Measurements from ENCODE around the gene MGAT1.

The MGAT1 gene

DNA sequence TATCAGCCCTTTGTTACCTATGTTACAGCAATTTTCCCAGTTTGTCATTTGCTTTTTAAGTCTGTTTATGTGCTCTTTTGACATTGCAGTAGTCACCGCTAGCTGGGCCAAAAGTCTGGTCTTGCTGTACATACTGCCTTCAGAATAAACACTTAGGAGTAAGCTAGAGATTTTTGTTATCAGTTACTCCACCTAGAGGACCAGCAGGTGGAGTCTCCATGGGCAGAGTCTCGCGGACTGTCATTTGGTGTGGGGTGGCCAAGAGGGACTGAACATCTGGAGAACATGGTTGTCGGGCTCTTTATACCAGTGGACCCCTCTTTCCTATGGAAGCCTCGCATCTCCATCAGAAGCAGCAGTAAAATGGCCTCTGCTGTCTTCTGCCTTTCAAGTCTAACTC, 10.8 kb upstream of the MGAT1 start:
- Histone ChIP-seq H2AK5ac (ENCODE audit: low read length) (no peak overlapping the region), H4K12ac (ENCODE audit: low read depth, low read length) (no peak overlapping the region), H3K79me2 (ENCODE audit: control insufficient read depth, insufficient read depth, low read length, poor library complexity) (peaks cover 10% of the 10 kb centered on the region), H3K4me3 (ENCODE audit: low read depth, low read length) (no peak overlapping the region), H3K23ac (ENCODE audit: low read length) (no peak overlapping the region), H4K8ac (ENCODE audit: low read depth, low read length) (no peak overlapping the region), H3K27me3 (ENCODE audit: insufficient read depth, low read length) (no peaks in the 10 kb centered on the region), H3K79me1 (ENCODE audit: low read length) (peaks cover 22% of the 10 kb centered on the region), H2AFZ (ENCODE audit: insufficient read depth, low read length, poor library complexity) (no peak overlapping the region), H3K4me2 (ENCODE audit: low read length) (no peak overlapping the region), H3K4me1 (ENCODE audit: control insufficient read depth in 1 of 2, insufficient read depth in 2 of 2, low read length in 2 of 2) (peaks cover 13 to 18% of the 10 kb centered on the region in 2 experiments), H2BK12ac (ENCODE audit: low read length) (peak overlapping the region; percentile 56), H3K27ac (ENCODE audit: low read depth, low read length) (no peak overlapping the region), H3K18ac (ENCODE audit: low read length) (no peak overlapping the region), H2BK5ac (ENCODE audit: low read depth, low read length, poor library complexity) (no peak overlapping the region), H2BK120ac (ENCODE audit: insufficient read depth, low read length, poor library complexity) (peak overlapping the region; percentile 20), H3K9me3 (ENCODE audit: insufficient read depth, low read depth, low read length) (no peaks in the 10 kb centered on the region), H3K9ac (ENCODE audit: low read length) (no peak overlapping the region), H4K91ac (ENCODE audit: low read depth, low read length) (no peak overlapping the region), H3K36me3 (ENCODE audit: control insufficient read depth in 1 of 2, insufficient read depth in 2 of 2, low read length in 2 of 2) (no peaks in the 10 kb centered on the region), H3K14ac (ENCODE audit: low read length) (no peak overlapping the region), H3K4ac (ENCODE audit: low read depth, low read length) (no peak overlapping the region)
- WGBS (ENCODE audit: extremely low coverage, insufficient coverage, insufficient read length), result no CpG with 5 or more reads among the region's 5 CpGs
- no peak for DNase-seq

DNA sequence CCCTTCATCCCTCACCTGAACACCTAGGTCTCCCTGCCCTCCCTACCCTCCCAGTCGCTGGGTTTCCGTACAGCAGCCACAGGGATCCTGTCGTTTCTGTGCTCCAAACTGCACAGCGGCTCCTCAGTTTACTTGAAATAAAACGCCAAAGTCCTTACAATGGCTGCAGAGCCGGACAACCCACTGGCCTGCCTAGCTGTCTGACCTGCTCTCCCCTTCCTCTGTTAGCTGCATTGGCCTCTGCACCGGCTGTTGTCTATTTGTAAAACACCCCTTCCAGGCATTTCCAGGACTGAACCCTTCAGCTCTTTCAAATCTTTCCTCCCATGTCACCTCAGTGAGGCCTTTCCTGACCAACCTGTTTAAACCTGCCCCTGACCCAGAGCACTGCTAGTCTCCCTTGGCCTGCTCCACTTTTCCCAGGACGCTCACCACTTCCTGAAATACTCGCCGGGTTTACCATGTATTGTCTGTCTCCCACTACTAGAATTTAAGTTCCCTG, 9.1 kb upstream of the MGAT1 start:
- peak overlapping the region; percentile 38 for H3K4me2 ChIP-seq (ENCODE audit: low read length)
- WGBS (ENCODE audit: extremely low coverage, insufficient coverage, insufficient read length), result no CpG with 5 or more reads among the region's 10 CpGs
- no peak overlapping the region for H3K23ac ChIP-seq (ENCODE audit: low read length)
- H2AK5ac ChIP-seq (ENCODE audit: low read length), result peak overlapping the region; percentile 88
- peaks cover 10% of the 10 kb centered on the region for H3K79me2 ChIP-seq (ENCODE audit: control insufficient read depth, insufficient read depth, low read length, poor library complexity)
- peaks cover 0 to 2% of the 10 kb centered on the region in 2 experiments for H3K36me3 ChIP-seq (ENCODE audit: control insufficient read depth in 1 of 2, insufficient read depth in 2 of 2, low read length in 2 of 2)
- peak overlapping the region; percentile 64 for H2BK120ac ChIP-seq (ENCODE audit: insufficient read depth, low read length, poor library complexity)
- peak overlapping the region; percentile 91 for H2BK12ac ChIP-seq (ENCODE audit: low read length)
- peak overlapping the region; percentile 79 for H4K91ac ChIP-seq (ENCODE audit: low read depth, low read length)
- H3K4ac ChIP-seq (ENCODE audit: low read depth, low read length), result peak overlapping the region; percentile 22
- H3K14ac ChIP-seq (ENCODE audit: low read length), result peak overlapping the region; percentile 77
- DNase-seq, result peak in 1 of 2 donors; percentile 56
- H2AFZ ChIP-seq (ENCODE audit: insufficient read depth, low read length, poor library complexity), result peak overlapping the region; percentile 66
- peaks cover 15 to 23% of the 10 kb centered on the region in 2 experiments for H3K4me1 ChIP-seq (ENCODE audit: control insufficient read depth in 1 of 2, insufficient read depth in 2 of 2, low read length in 2 of 2)
- peak overlapping the region; percentile 84 for H4K8ac ChIP-seq (ENCODE audit: low read depth, low read length)
- H3K18ac ChIP-seq (ENCODE audit: low read length), result peak overlapping the region; percentile 67
- H3K27ac ChIP-seq (ENCODE audit: low read depth, low read length), result peak overlapping the region; percentile 79
- H2BK5ac ChIP-seq (ENCODE audit: low read depth, low read length, poor library complexity), result peak overlapping the region; percentile 63
- H3K9me3 ChIP-seq (ENCODE audit: insufficient read depth, low read depth, low read length), result no peaks in the 10 kb centered on the region
- H3K4me3 ChIP-seq (ENCODE audit: low read depth, low read length), result no peak overlapping the region
- H3K79me1 ChIP-seq (ENCODE audit: low read length), result peaks cover 20% of the 10 kb centered on the region
- H4K12ac ChIP-seq (ENCODE audit: low read depth, low read length), result peak overlapping the region; percentile 63
- no peaks in the 10 kb centered on the region for H3K27me3 ChIP-seq (ENCODE audit: insufficient read depth, low read length)
- H3K9ac ChIP-seq (ENCODE audit: low read length), result no peak overlapping the region

DNA sequence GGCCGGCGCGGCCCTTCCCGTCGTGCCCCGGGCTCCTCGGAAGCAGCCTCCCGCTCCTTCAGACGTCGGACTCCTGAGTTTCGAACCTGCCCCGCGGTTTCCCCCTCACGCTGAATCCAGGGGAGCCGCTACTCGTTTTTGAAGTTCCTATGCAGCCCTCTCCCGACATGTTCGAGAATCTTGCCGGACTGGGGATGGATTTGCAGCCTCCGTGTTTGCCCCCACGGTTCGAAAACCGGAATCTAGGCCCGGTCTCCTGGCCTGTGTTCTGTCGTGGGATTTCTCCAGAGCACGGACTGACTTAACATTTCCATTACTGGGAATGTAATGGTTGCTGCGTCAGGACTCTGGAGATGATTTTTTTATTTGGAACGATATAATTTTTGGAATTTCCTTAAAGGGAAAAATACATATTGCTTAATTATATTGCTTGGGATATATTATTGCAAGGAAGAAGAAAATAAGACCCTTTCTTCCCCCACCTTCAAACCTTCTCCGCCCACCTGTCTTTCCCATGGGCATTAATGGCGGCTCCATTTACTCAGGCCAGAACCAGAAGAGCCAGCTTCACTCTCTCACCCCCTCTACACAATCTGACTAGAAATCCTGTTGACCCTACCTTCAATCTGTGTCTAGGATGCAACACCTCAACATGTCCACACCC, 8.5 kb upstream of the MGAT1 start:
- peak overlapping the region; percentile 95 for H4K12ac ChIP-seq (ENCODE audit: low read depth, low read length)
- H3K79me2 ChIP-seq (ENCODE audit: control insufficient read depth, insufficient read depth, low read length, poor library complexity), result peaks cover 10% of the 10 kb centered on the region
- H3K79me1 ChIP-seq (ENCODE audit: low read length), result peaks cover 17% of the 10 kb centered on the region
- peak overlapping the region; percentile 81 for H2BK5ac ChIP-seq (ENCODE audit: low read depth, low read length, poor library complexity)
- H3K27ac ChIP-seq (ENCODE audit: low read depth, low read length), result peak overlapping the region; percentile 79
- H3K27me3 ChIP-seq (ENCODE audit: insufficient read depth, low read length), result no peaks in the 10 kb centered on the region
- peak overlapping the region; percentile 90 for H3K14ac ChIP-seq (ENCODE audit: low read length)
- H3K36me3 ChIP-seq (ENCODE audit: control insufficient read depth in 1 of 2, insufficient read depth in 2 of 2, low read length in 2 of 2), result peaks cover 0 to 7% of the 10 kb centered on the region in 2 experiments
- H2AFZ ChIP-seq (ENCODE audit: insufficient read depth, low read length, poor library complexity), result peak overlapping the region; percentile 89
- H3K18ac ChIP-seq (ENCODE audit: low read length), result peak overlapping the region; percentile 90
- H3K4me2 ChIP-seq (ENCODE audit: low read length), result peak overlapping the region; percentile 69
- DNase-seq, result no peak
- H3K4me1 ChIP-seq (ENCODE audit: control insufficient read depth in 1 of 2, insufficient read depth in 2 of 2, low read length in 2 of 2), result peaks cover 12 to 24% of the 10 kb centered on the region in 2 experiments
- H2BK120ac ChIP-seq (ENCODE audit: insufficient read depth, low read length, poor library complexity), result peak overlapping the region; percentile 76
- peak overlapping the region; percentile 94 for H4K91ac ChIP-seq (ENCODE audit: low read depth, low read length)
- peak overlapping the region; percentile 55 for H3K9ac ChIP-seq (ENCODE audit: low read length)
- peak overlapping the region; percentile 91 for H2BK12ac ChIP-seq (ENCODE audit: low read length)
- peak overlapping the region; percentile 41 for H3K4ac ChIP-seq (ENCODE audit: low read depth, low read length)
- H3K9me3 ChIP-seq (ENCODE audit: insufficient read depth, low read depth, low read length), result no peaks in the 10 kb centered on the region
- H4K8ac ChIP-seq (ENCODE audit: low read depth, low read length), result peak overlapping the region; percentile 93
- H3K4me3 ChIP-seq (ENCODE audit: low read depth, low read length), result peak overlapping the region; percentile 96
- no CpG with 5 or more reads among the region's 30 CpGs for WGBS (ENCODE audit: extremely low coverage, insufficient coverage, insufficient read length)
- no peak overlapping the region for H3K23ac ChIP-seq (ENCODE audit: low read length)
- H2AK5ac ChIP-seq (ENCODE audit: low read length), result peak overlapping the region; percentile 88

DNA sequence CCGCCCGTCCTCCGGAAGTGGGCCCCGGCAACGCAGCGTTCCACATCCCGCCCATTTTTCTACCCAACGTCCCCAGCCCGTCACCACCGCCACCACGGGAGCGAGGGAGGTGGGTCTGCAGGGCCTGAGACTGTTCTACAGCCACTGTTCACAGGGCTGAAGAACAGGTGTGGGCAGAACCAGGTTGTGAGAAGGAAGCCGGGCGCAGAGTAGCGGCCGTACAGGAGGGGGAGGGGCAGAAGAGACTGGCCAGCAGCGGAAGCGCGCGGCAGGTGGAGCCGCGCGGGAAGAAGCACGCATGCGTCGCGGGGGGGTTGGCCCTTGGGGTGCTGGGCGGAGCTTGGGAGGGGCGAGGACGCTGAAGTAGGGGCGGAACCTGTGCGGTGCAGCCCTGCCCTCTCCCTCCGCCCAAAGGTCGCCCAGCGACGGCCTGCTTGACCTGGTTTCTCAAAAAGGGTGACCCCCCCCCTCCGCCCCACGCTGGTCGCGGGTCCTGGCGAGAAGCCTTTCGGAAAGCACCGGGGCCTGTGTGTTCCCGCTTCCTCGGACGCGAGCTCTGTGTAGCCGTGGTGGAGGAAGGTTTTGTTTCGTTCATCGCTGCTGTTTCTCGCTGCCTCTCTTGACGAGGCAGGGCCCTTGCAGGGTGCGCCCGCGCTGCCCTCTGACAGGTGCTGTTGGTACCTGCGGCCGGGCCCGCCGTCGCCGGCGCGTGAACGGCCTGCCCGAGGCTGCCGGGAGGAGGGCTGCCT, 7.8 kb upstream of the MGAT1 start:
- peak overlapping the region; percentile 99 for H4K12ac ChIP-seq (ENCODE audit: low read depth, low read length)
- peaks cover 12 to 24% of the 10 kb centered on the region in 2 experiments for H3K4me1 ChIP-seq (ENCODE audit: control insufficient read depth in 1 of 2, insufficient read depth in 2 of 2, low read length in 2 of 2)
- H3K4me2 ChIP-seq (ENCODE audit: low read length), result peak overlapping the region; percentile 69
- peak; percentile 96 to 97 for DNase-seq
- peak overlapping the region; percentile 99 for H3K27ac ChIP-seq (ENCODE audit: low read depth, low read length)
- H3K9ac ChIP-seq (ENCODE audit: low read length), result peak overlapping the region; percentile 94
- peak overlapping the region; percentile 96 for H3K4me3 ChIP-seq (ENCODE audit: low read depth, low read length)
- peak overlapping the region; percentile 96 for H3K14ac ChIP-seq (ENCODE audit: low read length)
- no peaks in the 10 kb centered on the region for H3K9me3 ChIP-seq (ENCODE audit: insufficient read depth, low read depth, low read length)
- peaks cover 17% of the 10 kb centered on the region for H3K79me1 ChIP-seq (ENCODE audit: low read length)
- no peak overlapping the region for H3K23ac ChIP-seq (ENCODE audit: low read length)
- peak overlapping the region; percentile 98 for H4K91ac ChIP-seq (ENCODE audit: low read depth, low read length)
- peak overlapping the region; percentile 98 for H2BK5ac ChIP-seq (ENCODE audit: low read depth, low read length, poor library complexity)
- H2AFZ ChIP-seq (ENCODE audit: insufficient read depth, low read length, poor library complexity), result peak overlapping the region; percentile 95
- peak overlapping the region; percentile 88 for H2BK120ac ChIP-seq (ENCODE audit: insufficient read depth, low read length, poor library complexity)
- peaks cover 0 to 7% of the 10 kb centered on the region in 2 experiments for H3K36me3 ChIP-seq (ENCODE audit: control insufficient read depth in 1 of 2, insufficient read depth in 2 of 2, low read length in 2 of 2)
- peak overlapping the region; percentile 51 for H2AK5ac ChIP-seq (ENCODE audit: low read length)
- H2BK12ac ChIP-seq (ENCODE audit: low read length), result peak overlapping the region; percentile 37
- peak overlapping the region; percentile 93 for H3K4ac ChIP-seq (ENCODE audit: low read depth, low read length)
- WGBS (ENCODE audit: extremely low coverage, insufficient coverage, insufficient read length), result no CpG with 5 or more reads among the region's 66 CpGs
- peaks cover 10% of the 10 kb centered on the region for H3K79me2 ChIP-seq (ENCODE audit: control insufficient read depth, insufficient read depth, low read length, poor library complexity)
- no peaks in the 10 kb centered on the region for H3K27me3 ChIP-seq (ENCODE audit: insufficient read depth, low read length)
- peak overlapping the region; percentile 100 for H3K18ac ChIP-seq (ENCODE audit: low read length)
- H4K8ac ChIP-seq (ENCODE audit: low read depth, low read length), result peak overlapping the region; percentile 99

Measured in trophoblast cell (in vitro differentiated cells and primary cell).